Activated T-cell treated with anti-CD3 and anti-CD28 coated beads, Interleukin-2, amount 50 U/mL, for 72 hours (primary cell): Measurements from ENCODE around the gene MTF2. TPM values are rescaled to one million over a fixed set of nuclear protein-coding genes. Genes with fewer than 3 reads are reported as not detected.

Experiments
- ATAC-seq, 2 donors: fragments of 150-1000 bp; cut with Tn5 transposase; replicated peaks in 1 of 2; 2 replicates each; pipeline ENCODE4 v1.10.0; 2021; ENCODE audit warnings: moderate library complexity in 2 of 2, mild to moderate bottlenecking in 1 of 2
- DNase-seq, 2 donors: peaks; one replicate each; pipeline ENCODE4 v3.0.0; 2021 to 2022; ENCODE audit warnings: mixed read lengths in 1 of 2
- H3K27ac Mint-ChIP-seq: one replicate; pipeline ENCODE4 v1.8.0; 2022; ENCODE audit warnings: mild to moderate bottlenecking, moderate library complexity, mixed read lengths
- H3K27me3 Mint-ChIP-seq: one replicate; pipeline ENCODE4 v1.8.0; 2022; ENCODE audit warnings: low read depth, mixed read lengths
- H3K36me3 Mint-ChIP-seq, 2 donors: one replicate each; pipeline ENCODE4 v1.8.0; 2022; ENCODE audit warnings: mixed read lengths in 2 of 2, mild to moderate bottlenecking in 1 of 2; ENCODE audit not compliant: insufficient read depth in 2 of 2
- H3K4me1 Mint-ChIP-seq: one replicate; pipeline ENCODE4 v1.8.0; 2022; ENCODE audit warnings: low read depth, mixed read lengths
- H3K4me3 Mint-ChIP-seq, 2 donors: one replicate each; pipeline ENCODE4 v1.8.0; 2022; ENCODE audit warnings: mild to moderate bottlenecking in 2 of 2, mixed read lengths in 2 of 2, moderate library complexity in 2 of 2
- H3K9me3 Mint-ChIP-seq, 2 donors: one replicate each; pipeline ENCODE4 v1.8.0; 2022; ENCODE audit warnings: mixed read lengths in 2 of 2
- total RNA-seq, 2 donors: library from RNA; stranded (reverse); gene quantifications; one replicate each; pipeline ENCODE4 v1.2.3, GENCODE V29; 2022

Gene MTF2
- total RNA-seq, 2 donors from 2014 or later, result 45.6 to 51.7 TPM

DNA sequence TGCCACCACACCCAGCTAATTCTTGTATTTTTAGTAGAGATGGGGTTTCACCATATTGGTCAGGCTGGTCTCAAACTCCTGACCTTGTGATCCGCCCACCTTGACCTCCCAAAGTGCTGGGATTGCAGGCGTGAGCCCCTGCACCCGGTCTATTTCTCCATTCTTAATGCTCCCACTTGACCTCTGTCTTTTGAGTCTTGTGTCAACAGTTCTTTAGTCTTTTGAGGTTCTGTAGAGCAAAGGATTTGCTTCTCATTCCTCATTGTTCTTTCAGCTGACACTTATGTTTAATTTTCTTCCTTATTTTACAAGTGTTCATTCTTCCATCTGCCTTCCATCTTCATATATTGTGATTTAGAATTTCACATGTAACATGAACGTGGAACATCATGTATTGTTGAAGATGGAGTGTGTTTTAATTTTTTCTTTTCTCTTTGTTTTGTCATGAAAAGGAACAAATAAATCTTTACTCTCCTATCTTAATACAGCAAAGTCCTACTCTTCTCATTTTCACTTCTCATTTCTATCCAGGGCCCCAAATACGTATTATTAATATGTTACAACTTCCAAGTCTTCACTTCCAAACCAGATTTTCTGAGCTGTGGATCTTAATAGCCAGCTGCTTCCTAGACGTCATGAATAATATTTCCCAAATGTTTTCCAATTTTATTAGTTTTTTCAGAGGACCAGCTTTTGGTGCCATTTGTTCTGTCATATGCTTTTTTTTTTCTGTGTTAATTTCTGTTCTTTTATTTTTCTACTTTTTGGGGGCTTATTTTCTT, 16.9 kb downstream of the MTF2 start:
- peak overlapping the region; percentile 27 for H3K27ac Mint-ChIP-seq
- H3K27me3 Mint-ChIP-seq, result no peaks in the 10 kb centered on the region
- H3K9me3 Mint-ChIP-seq, result no peaks in the 10 kb centered on the region
- DNase-seq (no peak), ATAC-seq (no peak)
- peak overlapping the region in 1 of 2 donors; percentile 30 for H3K4me3 Mint-ChIP-seq
- peaks cover 55% of the 10 kb centered on the region for H3K4me1 Mint-ChIP-seq
- peaks cover 4 to 12% of the 10 kb centered on the region in 2 donors for H3K36me3 Mint-ChIP-seq

- Mint-ChIP-seq H3K9me3 (peaks cover 0 to 2% of the 10 kb centered on the region in 2 donors), H3K27ac (no peak overlapping the region), H3K4me3 (no peak overlapping the region), H3K4me1 (peaks cover 32% of the 10 kb centered on the region), H3K36me3 (peaks cover 10 to 32% of the 10 kb centered on the region in 2 donors), H3K27me3 (no peaks in the 10 kb centered on the region)
- no peak for ATAC-seq
- no peak for DNase-seq
These were observed 23.1 kb downstream of the MTF2 start for GRCh38 chr1:93102142-93102541.

DNA sequence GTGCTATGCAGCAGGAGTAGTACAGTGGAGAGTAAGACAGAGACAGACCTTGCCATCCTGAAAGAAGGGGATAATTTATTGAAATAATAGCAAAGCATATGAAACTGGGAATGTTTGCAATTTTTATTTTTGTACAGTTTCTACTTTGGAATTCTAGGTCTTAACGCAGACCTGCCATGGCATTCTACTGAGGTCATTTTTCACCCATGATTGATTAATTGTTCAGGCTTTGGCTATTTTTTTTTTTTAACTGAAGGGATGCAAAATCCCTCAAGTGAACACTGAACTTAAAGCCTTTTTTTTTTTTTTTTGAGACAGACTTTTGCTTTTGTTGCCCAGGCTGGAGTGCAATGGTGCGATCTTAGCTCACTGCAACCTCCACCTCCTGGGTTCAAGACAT, 27.1 kb downstream of the MTF2 start:
- no peak overlapping the region for H3K4me3 Mint-ChIP-seq
- ATAC-seq, result no peak
- H3K4me1 Mint-ChIP-seq, result peaks cover 35% of the 10 kb centered on the region
- no peak overlapping the region for H3K27ac Mint-ChIP-seq
- no peaks in the 10 kb centered on the region for H3K27me3 Mint-ChIP-seq
- H3K36me3 Mint-ChIP-seq, result peaks cover 22 to 54% of the 10 kb centered on the region in 2 donors
- peaks cover 3 to 6% of the 10 kb centered on the region in 2 donors for H3K9me3 Mint-ChIP-seq
- DNase-seq, result no peak

GRCh38 chr1:93107395-93107794, 28.3 kb downstream of the MTF2 start:
- Mint-ChIP-seq H3K27me3 (no peaks in the 10 kb centered on the region), H3K27ac (no peak overlapping the region), H3K4me3 (no peak overlapping the region), H3K36me3 (peaks cover 22 to 53% of the 10 kb centered on the region in 2 donors), H3K9me3 (peaks cover 3 to 6% of the 10 kb centered on the region in 2 donors), H3K4me1 (peaks cover 36% of the 10 kb centered on the region)
- DNase-seq (no peak), ATAC-seq (no peak)

- Mint-ChIP-seq H3K36me3 (peaks cover 21 to 50% of the 10 kb centered on the region in 2 donors), H3K27ac (no peak overlapping the region), H3K4me3 (no peak overlapping the region), H3K4me1 (peaks cover 38% of the 10 kb centered on the region), H3K27me3 (no peaks in the 10 kb centered on the region), H3K9me3 (peaks cover 3 to 6% of the 10 kb centered on the region in 2 donors)
- DNase-seq, result no peak
- ATAC-seq, result no peak
These were observed 29.3 kb downstream of the MTF2 start for GRCh38 chr1:93108335-93108734.

DNA sequence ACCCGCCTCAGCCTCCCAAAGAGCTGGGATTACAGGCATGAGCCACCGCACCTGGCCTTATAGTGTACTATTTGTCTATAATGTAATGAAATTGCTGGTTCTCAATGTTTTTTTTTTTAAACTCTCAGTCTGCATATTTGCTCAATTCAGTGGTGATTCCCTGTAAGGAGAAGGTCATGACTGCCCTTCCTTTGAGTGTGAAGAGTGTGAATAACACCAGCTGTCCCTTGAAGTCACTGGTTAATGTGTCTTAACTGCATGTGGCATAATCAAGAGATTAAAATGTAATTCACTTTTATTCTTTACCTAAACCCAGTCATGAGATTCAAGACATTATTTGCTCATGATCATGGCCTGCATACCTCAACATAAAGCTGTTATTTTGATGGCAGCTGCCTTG, 30.5 kb downstream of the MTF2 start:
- Mint-ChIP-seq H3K36me3 (peaks cover 21 to 45% of the 10 kb centered on the region in 2 donors), H3K4me1 (peaks cover 38% of the 10 kb centered on the region), H3K27ac (peak overlapping the region; percentile 89), H3K27me3 (no peaks in the 10 kb centered on the region), H3K4me3 (no peak overlapping the region), H3K9me3 (peaks cover 3 to 6% of the 10 kb centered on the region in 2 donors)
- no peak for DNase-seq
- ATAC-seq, result no peak

GRCh38 chr1:93111065-93111464, 32.0 kb downstream of the MTF2 start:
- Mint-ChIP-seq H3K27ac (no peak overlapping the region), H3K4me3 (no peak overlapping the region), H3K9me3 (peaks cover 3 to 6% of the 10 kb centered on the region in 2 donors), H3K4me1 (peaks cover 38% of the 10 kb centered on the region), H3K27me3 (no peaks in the 10 kb centered on the region), H3K36me3 (peaks cover 20 to 36% of the 10 kb centered on the region in 2 donors)
- DNase-seq (no peak), ATAC-seq (no peak)

GRCh38 chr1:93111561-93111960, 32.5 kb downstream of the MTF2 start:
- Mint-ChIP-seq H3K27me3 (no peaks in the 10 kb centered on the region), H3K36me3 (peaks cover 20 to 38% of the 10 kb centered on the region in 2 donors), H3K27ac (peak overlapping the region; percentile 25), H3K4me3 (no peak overlapping the region), H3K9me3 (peaks cover 3 to 6% of the 10 kb centered on the region in 2 donors), H3K4me1 (peaks cover 38% of the 10 kb centered on the region)
- ATAC-seq (no peak), DNase-seq (no peak)

DNA sequence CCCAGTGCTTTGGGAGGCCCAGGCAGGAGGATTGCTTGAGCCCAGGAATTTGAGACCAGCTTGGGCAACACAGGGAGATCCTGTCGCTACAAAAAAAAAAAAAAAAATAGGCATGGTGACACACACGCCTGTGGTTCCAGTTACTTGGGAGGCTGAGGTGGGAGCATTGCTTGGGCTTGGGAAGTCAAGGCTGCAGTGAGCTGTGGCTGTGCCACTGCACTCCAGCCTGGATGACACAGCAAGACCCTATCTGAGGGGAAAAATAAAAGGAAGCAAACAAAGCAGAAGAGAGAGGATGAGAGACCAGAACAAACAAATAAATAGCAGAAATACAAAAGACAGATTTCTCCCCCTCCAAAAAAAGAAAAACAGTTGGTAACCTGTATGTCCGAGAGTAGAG, 34.0 kb downstream of the MTF2 start:
- Mint-ChIP-seq H3K27ac (no peak overlapping the region), H3K9me3 (peaks cover 0 to 1% of the 10 kb centered on the region in 2 donors), H3K4me3 (no peak overlapping the region), H3K4me1 (peaks cover 33% of the 10 kb centered on the region), H3K36me3 (peaks cover 13 to 25% of the 10 kb centered on the region in 2 donors), H3K27me3 (no peaks in the 10 kb centered on the region)
- DNase-seq, result no peak
- ATAC-seq, result no peak

DNA sequence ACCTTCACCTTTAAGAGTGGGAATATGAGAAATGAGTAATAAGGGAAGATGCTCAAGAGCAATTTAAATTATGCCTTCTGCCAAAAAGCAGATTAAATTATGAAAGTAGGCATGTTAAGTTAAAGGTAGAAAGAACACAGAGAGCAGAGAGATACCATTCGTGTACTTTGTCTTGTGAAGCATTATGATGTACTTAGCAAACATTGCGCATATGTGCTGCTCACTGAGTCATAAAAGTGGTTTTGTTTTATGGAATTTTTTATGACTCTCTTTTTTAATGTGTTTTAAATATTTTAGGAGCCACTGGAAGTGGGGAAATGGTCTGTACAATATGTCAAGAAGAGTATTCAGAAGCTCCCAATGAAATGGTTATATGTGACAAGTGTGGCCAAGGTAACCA, 35.3 kb downstream of the MTF2 start:
- no peak for ATAC-seq
- no peak for DNase-seq
- Mint-ChIP-seq H3K36me3 (peaks cover 8 to 19% of the 10 kb centered on the region in 2 donors), H3K4me3 (no peak overlapping the region), H3K27ac (no peak overlapping the region), H3K27me3 (no peaks in the 10 kb centered on the region), H3K4me1 (peaks cover 25% of the 10 kb centered on the region), H3K9me3 (peaks cover 0 to 1% of the 10 kb centered on the region in 2 donors)

GRCh38 chr1:93120614-93121013, 41.5 kb downstream of the MTF2 start:
- no peaks in the 10 kb centered on the region for H3K9me3 Mint-ChIP-seq
- H3K4me1 Mint-ChIP-seq, result peaks cover 11% of the 10 kb centered on the region
- no peak overlapping the region for H3K4me3 Mint-ChIP-seq
- ATAC-seq, result no peak
- DNase-seq, result no peak
- peaks cover 2 to 19% of the 10 kb centered on the region in 2 donors for H3K36me3 Mint-ChIP-seq
- H3K27ac Mint-ChIP-seq, result no peak overlapping the region
- H3K27me3 Mint-ChIP-seq, result no peaks in the 10 kb centered on the region

GRCh38 chr1:93123201-93123783, 44.2 kb downstream of the MTF2 start:
- Mint-ChIP-seq H3K27ac (peak overlapping the region; percentile 63), H3K27me3 (no peaks in the 10 kb centered on the region), H3K4me3 (no peak overlapping the region), H3K9me3 (no peaks in the 10 kb centered on the region), H3K36me3 (peaks cover 0 to 12% of the 10 kb centered on the region in 2 donors), H3K4me1 (peaks cover 11% of the 10 kb centered on the region)
- peak in 1 of 2 donors; percentile 56 for ATAC-seq
- DNase-seq, result no peak

DNA sequence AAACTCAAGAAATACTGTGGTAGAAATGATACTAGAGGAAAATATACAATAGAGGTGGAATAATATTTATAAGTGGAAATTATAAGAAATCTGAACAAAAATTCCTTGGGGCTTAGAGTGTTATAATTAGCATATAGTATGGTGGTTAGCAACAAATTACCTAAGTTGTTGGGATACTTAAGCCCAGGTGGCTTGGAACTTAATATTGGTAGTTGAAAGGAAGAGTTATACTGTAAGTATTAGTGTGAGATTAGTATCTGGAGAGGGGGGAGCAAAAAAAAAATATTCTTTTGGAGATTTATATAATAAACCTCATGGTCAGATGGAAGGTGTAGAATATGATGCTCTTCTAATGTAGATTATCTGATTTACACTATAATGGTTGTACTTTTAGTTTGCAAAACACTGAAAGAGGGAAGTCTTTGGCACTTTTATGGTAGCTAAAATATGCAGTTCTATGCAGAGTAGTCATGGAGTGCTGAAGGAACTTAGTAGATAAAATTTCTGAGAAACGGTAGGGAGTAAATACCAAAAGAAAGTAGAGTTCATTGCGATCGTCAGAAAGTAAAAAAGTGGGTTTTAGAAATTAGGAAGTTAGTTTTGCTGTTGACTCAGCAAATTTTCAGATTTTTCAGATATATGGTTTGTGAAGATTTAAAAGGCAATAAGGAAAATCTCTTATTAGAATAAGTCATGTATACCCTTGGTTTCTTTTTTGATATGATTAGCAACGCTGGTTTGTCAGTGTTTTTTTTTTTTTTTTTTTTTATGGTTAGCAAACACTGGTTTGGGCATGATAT, 45.7 kb downstream of the MTF2 start:
- peak overlapping the region; percentile 51 for H3K27ac Mint-ChIP-seq
- no peaks in the 10 kb centered on the region for H3K9me3 Mint-ChIP-seq

More for the DNA sequence above, 45.7 kb downstream of the MTF2 start:
- Mint-ChIP-seq H3K36me3 (peaks cover 0 to 10% of the 10 kb centered on the region in 2 donors), H3K4me3 (no peak overlapping the region), H3K4me1 (peaks cover 11% of the 10 kb centered on the region), H3K27me3 (no peaks in the 10 kb centered on the region)
- DNase-seq (no peak), ATAC-seq (no peak)
